GM12878 (cell line): ENCODE results near the gene KLF14. TPM values are rescaled to one million over a fixed set of nuclear protein-coding genes. Genes with fewer than 3 reads are reported as not detected.

Experiments used
- ATAC-seq: fragments of 200-7000 bp; cut with Tn5 transposase; 3 replicates; pipeline ENCODE4 v1.9.1; 2020; ENCODE audit warnings: mild to moderate bottlenecking, moderate library complexity
- BruUV-seq: library from RNA; stranded (reverse); fragments of 400-500 nt; replicated peaks from 2 replicates; lab custom pipeline; 2021; lab: Mats Ljungman, UMichigan
- CTCF ChIA-PET: fragments of 300-600 bp; sonication (Branson Sonifier 250); formaldehyde crosslinking; extraction: SDS; loops from one replicate; lab custom pipeline; 2021; ENCODE audit warnings: inconsistent platforms; lab: Yijun Ruan, JAX
- POLR2A ChIA-PET: fragments of 350-600 bp; formaldehyde crosslinking; extraction: SDS; loops from one replicate; lab custom pipeline; 2021; ENCODE audit warnings: inconsistent platforms; lab: Charles Lee
- RAD21 ChIA-PET: fragments of 300-600 bp; sonication (Branson Sonifier 250); formaldehyde crosslinking; loops from one replicate; lab custom pipeline; 2023; ENCODE audit warnings: antibody characterized with exemption; ENCODE audit not compliant: unreplicated experiment; lab: Charles Lee
- SMC1A ChIA-PET: fragments of 300-600 bp; sonication (Branson Sonifier 250); formaldehyde crosslinking; loops from one replicate; lab custom pipeline; 2023; ENCODE audit not compliant: unreplicated experiment, uncharacterized antibody; lab: Charles Lee
- DNase-seq: peaks from one replicate; pipeline ENCODE4 v3.0.0-alpha.2; 2011; ENCODE audit warnings: low read depth, low spot score
- FAIRE-seq: peaks from 3 replicates; lab custom pipeline; 2011; peaks lifted over from hg19 to GRCh38; lab: Jason Lieb, UNC
- H2AFZ ChIP-seq: 2 replicates; pipeline ENCODE4 v1.6.0; 2011; ENCODE audit warnings: low read depth, low read length, control low read depth; ENCODE audit not compliant: control insufficient read depth
- H3K27ac ChIP-seq: 2 replicates; pipeline ENCODE4 v1.5.1; 2011; ENCODE audit warnings: control low read depth; ENCODE audit not compliant: control insufficient read depth, insufficient read depth
- H3K27me3 ChIP-seq, 2 experiments: replicated peaks in 1 of 2; 2 replicates each; pipeline versions ENCODE4 v1.6.0 to v1.6.1; 2011; ENCODE audit warnings: low read length in 1 of 2; ENCODE audit not compliant: control insufficient read depth in 2 of 2, insufficient read depth in 2 of 2
- H3K36me3 ChIP-seq, 2 experiments: 2 replicates each; pipeline ENCODE4 v1.5.1; 2011; ENCODE audit warnings: low read length in 1 of 2; ENCODE audit not compliant: control insufficient read depth in 2 of 2, insufficient read depth in 2 of 2
- H3K4me1 ChIP-seq: 2 replicates; pipeline ENCODE4 v1.6.1; 2011; ENCODE audit warnings: mild to moderate bottlenecking, low read length, moderate library complexity, mixed read lengths; ENCODE audit not compliant: control insufficient read depth, insufficient read depth
- H3K4me2 ChIP-seq: 2 replicates; pipeline ENCODE4 v1.6.0; 2011; ENCODE audit warnings: control low read depth; ENCODE audit not compliant: control insufficient read depth, insufficient read depth
- H3K4me3 ChIP-seq: fragments of 200-600 bp; sonication (generic); 2 replicates; pipeline ENCODE4 v1.5.1; 2016
- H3K79me2 ChIP-seq: 2 replicates; pipeline ENCODE4 v1.6.0; 2011; ENCODE audit warnings: low read length; ENCODE audit not compliant: control insufficient read depth, insufficient read depth
- H3K9ac ChIP-seq: 2 replicates; pipeline ENCODE4 v1.8.0; 2011; ENCODE audit warnings: low read length, control low read depth, mixed read lengths; ENCODE audit not compliant: control insufficient read depth, insufficient read depth
- H3K9me3 ChIP-seq: replicated peaks from 3 replicates; pipeline ENCODE4 v1.5.1; 2011; ENCODE audit warnings: mild to moderate bottlenecking, low read length; ENCODE audit not compliant: control insufficient read depth, insufficient read depth
- H4K20me1 ChIP-seq: 2 replicates; pipeline ENCODE4 v1.6.0; 2011; ENCODE audit not compliant: control insufficient read depth, insufficient read depth
- ASH2L ChIP-seq: fragments of 300-600, 200-600 bp; sonication (generic); IDR thresholded peaks from 2 replicates; pipeline ENCODE4 v1.6.1; 2017; ENCODE audit warnings: low read depth, mild to moderate bottlenecking, borderline replicate concordance
- DPF2 ChIP-seq: fragments of 450-650 bp; IDR thresholded peaks from 2 replicates; pipeline ENCODE4 v1.6.1; 2017; ENCODE audit warnings: mild to moderate bottlenecking
- EGR1 ChIP-seq, 2 experiments: IDR thresholded peaks; 1 replicate in 1 of 2; 2 replicates in 1 of 2; pipeline ENCODE4 v1.6.1; 2011 to 2012; ENCODE audit warnings: low read depth in 2 of 2, low read length in 2 of 2, borderline replicate concordance in 1 of 2, mild to moderate bottlenecking in 1 of 2, moderate library complexity in 1 of 2
- EZH2 ChIP-seq: IDR thresholded peaks from 2 replicates; pipeline ENCODE4 v1.6.1; 2012; ENCODE audit warnings: low read depth, mild to moderate bottlenecking, control low read depth, inconsistent platforms, low read length, borderline replicate concordance; ENCODE audit not compliant: control insufficient read depth
- GABPA ChIP-seq: IDR thresholded peaks from 2 replicates; pipeline ENCODE4 v1.6.1; 2014; ENCODE audit warnings: antibody characterized with exemption, low read depth, mild to moderate bottlenecking, inconsistent platforms
- PAX5 ChIP-seq: IDR thresholded peaks from 2 replicates; pipeline ENCODE4 v1.6.1; 2011; ENCODE audit warnings: low read depth, low read length, borderline replicate concordance
- PAX8 ChIP-seq: fragments of 450-650 bp; IDR thresholded peaks from 2 replicates; pipeline ENCODE4 v1.6.1; 2017; ENCODE audit warnings: mild to moderate bottlenecking, moderate library complexity
- SPI1 ChIP-seq: IDR thresholded peaks from 2 replicates; pipeline ENCODE4 v1.6.1; 2011; ENCODE audit warnings: low read depth, mild to moderate bottlenecking, low read length, moderate library complexity, borderline replicate concordance; ENCODE audit not compliant: insufficient read depth
- ZBED1 ChIP-seq: IDR thresholded peaks from 2 replicates; pipeline ENCODE4 v1.6.1; 2016; ENCODE audit warnings: borderline replicate concordance
- WGBS: methylation state at CpG from one replicate; pipeline ENCODE4 v1.1.6; 2016; ENCODE audit warnings: low lambda C conversion rate; ENCODE audit not compliant: insufficient replicate concordance, insufficient coverage; ENCODE audit errors: missing lambda C conversion rate; 5-methylcytosine and 5-hydroxymethylcytosine counted together
- in situ Hi-C: fragments of 300-500 bp; cut with MboI; formaldehyde crosslinking; loops from 9 replicates; pipeline ENCODE4 v1.14.3; 2018; ENCODE audit warnings: mixed read lengths
- intact Hi-C: fragments of 100-400 bp; cut with micrococcal nuclease; formaldehyde crosslinking; loops from one replicate; pipeline ENCODE4 v1.14.2; 2022; ENCODE audit not compliant: unreplicated experiment
- polyA plus RNA-seq, 11 experiments: library from polyadenylated mRNA; depleted of rRNA in 4 of 11; unstranded in 6 of 11; stranded (reverse) in 5 of 11; fragments of >200 nt; fragmentation: Nextera tagmentation in 4 of 11; fragmentation: Illumina TruSeq in 1 of 11; extraction: Ambion mirVana in 4 of 11; extraction: Trizol in 1 of 11; gene quantifications; 1 replicate in 1 of 11; 2 replicates in 10 of 11; pipeline versions ENCODE4 v1.2.1 to v1.2.3, GENCODE V29; 2011 to 2016; ENCODE audit warnings: inconsistent platforms in 2 of 11, missing spikeins in 2 of 11, low read depth in 1 of 11
- total RNA-seq, 4 experiments: library from RNA; depleted of rRNA in 3 of 4; stranded (reverse); fragments of >200 nt in 3 of 4; fragmentation: Illumina TruSeq in 1 of 4; extraction: Trizol in 1 of 4; gene quantifications; 2 replicates each; pipeline versions ENCODE4 v1.2.1 to v1.2.3, GENCODE V29; 2013 to 2021
- TF ChIP-seq, protein P1 (sequence below): fragments of 450-650 bp; formaldehyde crosslinking; IDR thresholded peaks from 2 replicates; pipeline ENCODE4 v1.5.0; 2022; ENCODE audit warnings: mild to moderate bottlenecking, missing genetic modification characterization
- TF ChIP-seq, protein P2 (sequence below): fragments of 450-650 bp; IDR thresholded peaks from 2 replicates; pipeline ENCODE4 v1.6.1; 2016; ENCODE audit warnings: mild to moderate bottlenecking, moderate library complexity, borderline replicate concordance

KLF14 gene
- total and polyA plus RNA-seq, 10 of the 15 experiments (the other 5 are each of a cell fraction or from before 2014, with no cell fraction given), result 0.06 TPM; not detected in 9

DNA sequence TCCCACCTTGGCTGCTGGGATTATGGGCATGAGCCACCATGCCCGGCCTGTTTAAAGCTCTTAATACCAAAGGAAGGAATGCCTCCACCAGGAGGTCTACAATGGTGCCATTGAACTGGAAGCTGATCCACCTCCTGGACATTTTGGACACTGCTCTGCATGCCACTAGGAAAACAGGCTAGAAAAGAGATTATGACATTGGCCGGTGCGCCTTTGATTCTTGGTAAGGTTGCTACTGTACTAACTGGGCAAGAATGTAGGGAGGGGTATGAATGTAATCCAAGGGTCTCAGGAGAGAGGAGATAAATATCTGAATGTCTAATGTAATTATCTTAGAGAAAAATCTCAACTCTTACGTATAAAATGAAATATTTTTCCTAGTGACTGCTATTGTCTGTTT, 26.0 kb downstream of the KLF14 start (continued):
- TF ChIP-seq, protein P1, sequence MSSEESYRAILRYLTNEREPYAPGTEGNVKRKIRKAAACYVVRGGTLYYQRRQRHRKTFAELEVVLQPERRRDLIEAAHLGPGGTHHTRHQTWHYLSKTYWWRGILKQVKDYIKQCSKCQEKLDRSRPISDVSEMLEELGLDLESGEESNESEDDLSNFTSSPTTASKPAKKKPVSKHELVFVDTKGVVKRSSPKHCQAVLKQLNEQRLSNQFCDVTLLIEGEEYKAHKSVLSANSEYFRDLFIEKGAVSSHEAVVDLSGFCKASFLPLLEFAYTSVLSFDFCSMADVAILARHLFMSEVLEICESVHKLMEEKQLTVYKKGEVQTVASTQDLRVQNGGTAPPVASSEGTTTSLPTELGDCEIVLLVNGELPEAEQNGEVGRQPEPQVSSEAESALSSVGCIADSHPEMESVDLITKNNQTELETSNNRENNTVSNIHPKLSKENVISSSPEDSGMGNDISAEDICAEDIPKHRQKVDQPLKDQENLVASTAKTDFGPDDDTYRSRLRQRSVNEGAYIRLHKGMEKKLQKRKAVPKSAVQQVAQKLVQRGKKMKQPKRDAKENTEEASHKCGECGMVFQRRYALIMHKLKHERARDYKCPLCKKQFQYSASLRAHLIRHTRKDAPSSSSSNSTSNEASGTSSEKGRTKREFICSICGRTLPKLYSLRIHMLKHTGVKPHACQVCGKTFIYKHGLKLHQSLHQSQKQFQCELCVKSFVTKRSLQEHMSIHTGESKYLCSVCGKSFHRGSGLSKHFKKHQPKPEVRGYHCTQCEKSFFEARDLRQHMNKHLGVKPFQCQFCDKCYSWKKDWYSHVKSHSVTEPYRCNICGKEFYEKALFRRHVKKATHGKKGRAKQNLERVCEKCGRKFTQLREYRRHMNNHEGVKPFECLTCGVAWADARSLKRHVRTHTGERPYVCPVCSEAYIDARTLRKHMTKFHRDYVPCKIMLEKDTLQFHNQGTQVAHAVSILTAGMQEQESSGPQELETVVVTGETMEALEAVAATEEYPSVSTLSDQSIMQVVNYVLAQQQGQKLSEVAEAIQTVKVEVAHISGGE (CRISPR knock-in tag), result no peak
- TF ChIP-seq EZH2 (no peak), PAX5 (no peak), DPF2 (no peak), PAX8 (no peak), ASH2L (no peak)

DNA sequence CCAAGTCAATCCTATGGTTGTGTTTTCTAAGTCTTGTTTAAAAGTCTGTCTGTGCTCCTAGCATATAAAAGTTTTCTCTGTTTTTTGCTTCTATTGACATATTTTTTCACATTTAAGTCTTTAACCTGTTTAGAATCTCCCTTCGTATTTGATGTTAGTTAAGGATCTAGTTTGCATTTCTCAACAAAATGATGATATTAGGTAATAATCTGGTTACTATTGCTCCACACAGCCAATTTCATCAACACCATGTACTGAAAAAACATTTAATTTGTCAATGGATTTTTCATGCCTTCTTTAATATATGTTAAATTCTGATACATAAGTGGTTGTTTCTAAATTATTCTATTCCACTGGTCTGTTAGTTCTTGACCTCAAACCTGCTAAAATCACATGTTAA, 30.2 kb downstream of the KLF14 start:
- Histone ChIP-seq H3K27me3 (no peaks in the 10 kb centered on the region), H3K4me3 (no peak overlapping the region), H3K9ac (no peak overlapping the region), H3K36me3 (no peaks in the 10 kb centered on the region), H3K27ac (no peak overlapping the region), H3K4me1 (no peaks in the 10 kb centered on the region), H2AFZ (no peak overlapping the region), H3K79me2 (no peaks in the 10 kb centered on the region), H3K9me3 (no peaks in the 10 kb centered on the region; the same call in 2 of the 3 replicates), H3K4me2 (no peak overlapping the region), H4K20me1 (no peaks in the 10 kb centered on the region)
- 55% methylated on average over 1 of the region's 1 CpG for WGBS
- in situ Hi-C loops (no loop called here), intact Hi-C loops (no loop called here)
- POLR2A ChIA-PET, result interaction anchor here (0.5 kb wide), 1 partner anchor 82 kb away, joined by 4 read pairs; no protein-coding TSS in a partner anchor
- TF ChIP-seq SPI1, result no peak
- TF ChIP-seq ZBED1, result no peak
- TF ChIP-seq GABPA, result no peak
- no peak for TF ChIP-seq EGR1 (IDR thresholded peaks at IDR 0.05; ENCODE audit: borderline replicate concordance in 1 of 2, low read depth in 2 of 2, low read length in 2 of 2)
- TF ChIP-seq, protein P2, sequence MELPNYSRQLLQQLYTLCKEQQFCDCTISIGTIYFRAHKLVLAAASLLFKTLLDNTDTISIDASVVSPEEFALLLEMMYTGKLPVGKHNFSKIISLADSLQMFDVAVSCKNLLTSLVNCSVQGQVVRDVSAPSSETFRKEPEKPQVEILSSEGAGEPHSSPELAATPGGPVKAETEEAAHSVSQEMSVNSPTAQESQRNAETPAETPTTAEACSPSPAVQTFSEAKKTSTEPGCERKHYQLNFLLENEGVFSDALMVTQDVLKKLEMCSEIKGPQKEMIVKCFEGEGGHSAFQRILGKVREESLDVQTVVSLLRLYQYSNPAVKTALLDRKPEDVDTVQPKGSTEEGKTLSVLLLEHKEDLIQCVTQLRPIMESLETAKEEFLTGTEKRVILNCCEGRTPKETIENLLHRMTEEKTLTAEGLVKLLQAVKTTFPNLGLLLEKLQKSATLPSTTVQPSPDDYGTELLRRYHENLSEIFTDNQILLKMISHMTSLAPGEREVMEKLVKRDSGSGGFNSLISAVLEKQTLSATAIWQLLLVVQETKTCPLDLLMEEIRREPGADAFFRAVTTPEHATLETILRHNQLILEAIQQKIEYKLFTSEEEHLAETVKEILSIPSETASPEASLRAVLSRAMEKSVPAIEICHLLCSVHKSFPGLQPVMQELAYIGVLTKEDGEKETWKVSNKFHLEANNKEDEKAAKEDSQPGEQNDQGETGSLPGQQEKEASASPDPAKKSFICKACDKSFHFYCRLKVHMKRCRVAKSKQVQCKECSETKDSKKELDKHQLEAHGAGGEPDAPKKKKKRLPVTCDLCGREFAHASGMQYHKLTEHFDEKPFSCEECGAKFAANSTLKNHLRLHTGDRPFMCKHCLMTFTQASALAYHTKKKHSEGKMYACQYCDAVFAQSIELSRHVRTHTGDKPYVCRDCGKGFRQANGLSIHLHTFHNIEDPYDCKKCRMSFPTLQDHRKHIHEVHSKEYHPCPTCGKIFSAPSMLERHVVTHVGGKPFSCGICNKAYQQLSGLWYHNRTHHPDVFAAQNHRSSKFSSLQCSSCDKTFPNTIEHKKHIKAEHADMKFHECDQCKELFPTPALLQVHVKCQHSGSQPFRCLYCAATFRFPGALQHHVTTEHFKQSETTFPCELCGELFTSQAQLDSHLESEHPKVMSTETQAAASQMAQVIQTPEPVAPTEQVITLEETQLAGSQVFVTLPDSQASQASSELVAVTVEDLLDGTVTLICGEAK, result no peak
- RAD21 ChIA-PET, result no interaction called here
- SMC1A ChIA-PET, result no interaction called here
- no peak for FAIRE-seq
- no peak for DNase-seq
- no TSS peak for BruUV-seq
- ATAC-seq, result no peak
- CTCF ChIA-PET, result no interaction called here
